ENCODE measurements around the gene OSBPL7. TPM values are rescaled to one million over a fixed set of nuclear protein-coding genes. Genes with fewer than 3 reads are reported as not detected.
A peak's percentile ranks its signal among the peaks of the same experiment; 100 is the strongest.

OSBPL7 gene
- total RNA-seq, 1 donor from 2014 or later, result 32.1 TPM

DNA sequence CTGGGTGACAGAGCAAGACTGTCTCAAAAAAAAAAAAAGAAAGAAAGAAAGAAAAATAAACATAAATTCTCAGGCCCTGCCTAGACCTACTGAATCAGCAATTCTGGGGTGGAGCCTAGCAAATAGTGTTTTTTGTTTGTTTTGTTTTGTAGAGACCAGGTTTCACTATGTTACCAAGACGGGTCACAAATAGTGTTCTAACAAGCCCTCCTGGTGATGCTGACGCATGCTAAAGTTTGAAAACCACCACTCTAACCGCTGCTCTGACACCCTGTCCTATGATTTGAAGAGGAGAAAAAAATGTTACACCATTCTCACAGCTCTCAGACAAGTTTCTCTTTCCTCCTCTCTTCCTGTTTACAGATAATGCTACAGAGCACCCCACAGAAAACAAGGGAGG, 8.3 kb upstream of the OSBPL7 start:
- DNase-seq (ENCODE audit: low read depth), result no peak

DNA sequence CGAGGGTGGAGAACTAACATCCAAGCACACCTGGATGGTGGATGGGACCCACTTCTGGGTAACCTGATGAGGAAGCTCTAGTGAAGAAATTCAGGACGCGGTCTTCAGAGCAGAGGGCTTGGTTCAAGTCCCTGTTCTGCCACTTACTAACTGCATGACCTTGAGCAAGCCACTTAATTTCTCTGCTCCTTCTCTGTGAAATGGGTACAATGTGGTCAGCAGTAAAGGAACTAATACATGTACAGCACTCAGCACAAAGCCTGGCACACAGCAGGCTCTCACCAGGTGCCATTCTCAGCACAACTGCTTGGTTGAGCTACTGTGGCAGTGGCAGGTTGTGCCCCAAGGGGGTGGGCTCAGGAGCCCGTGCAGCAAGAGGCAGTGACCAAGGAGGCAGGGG, 1.9 kb upstream of the OSBPL7 start:
- DNase-seq (ENCODE audit: low read depth), result no peak

- no peak for DNase-seq (ENCODE audit: low read depth)
Measured at GRCh38 chr17:47822785-47823184, 1.2 kb upstream of the OSBPL7 start.

DNA sequence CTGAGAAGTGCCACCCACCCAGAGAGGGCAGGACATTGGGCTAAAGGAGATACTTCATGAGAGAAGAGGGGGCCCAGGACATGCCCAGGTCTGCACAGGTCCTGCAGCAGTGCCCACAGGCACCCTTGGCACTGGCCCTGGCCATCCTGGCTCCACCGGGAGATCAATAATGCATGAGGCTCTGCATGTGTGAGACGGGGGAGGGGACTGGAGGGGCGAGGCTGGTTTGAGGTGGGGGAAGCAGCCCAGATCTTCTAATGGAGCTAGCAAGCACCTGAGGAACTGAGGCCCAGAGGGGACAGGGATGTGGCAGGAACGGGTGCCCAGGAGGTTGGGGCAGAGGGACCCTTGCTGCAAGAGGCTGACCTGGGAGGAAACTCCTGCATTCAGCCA, 567 bp downstream of the OSBPL7 start:
- DNase-seq (ENCODE audit: low read depth), result no peak

DNA sequence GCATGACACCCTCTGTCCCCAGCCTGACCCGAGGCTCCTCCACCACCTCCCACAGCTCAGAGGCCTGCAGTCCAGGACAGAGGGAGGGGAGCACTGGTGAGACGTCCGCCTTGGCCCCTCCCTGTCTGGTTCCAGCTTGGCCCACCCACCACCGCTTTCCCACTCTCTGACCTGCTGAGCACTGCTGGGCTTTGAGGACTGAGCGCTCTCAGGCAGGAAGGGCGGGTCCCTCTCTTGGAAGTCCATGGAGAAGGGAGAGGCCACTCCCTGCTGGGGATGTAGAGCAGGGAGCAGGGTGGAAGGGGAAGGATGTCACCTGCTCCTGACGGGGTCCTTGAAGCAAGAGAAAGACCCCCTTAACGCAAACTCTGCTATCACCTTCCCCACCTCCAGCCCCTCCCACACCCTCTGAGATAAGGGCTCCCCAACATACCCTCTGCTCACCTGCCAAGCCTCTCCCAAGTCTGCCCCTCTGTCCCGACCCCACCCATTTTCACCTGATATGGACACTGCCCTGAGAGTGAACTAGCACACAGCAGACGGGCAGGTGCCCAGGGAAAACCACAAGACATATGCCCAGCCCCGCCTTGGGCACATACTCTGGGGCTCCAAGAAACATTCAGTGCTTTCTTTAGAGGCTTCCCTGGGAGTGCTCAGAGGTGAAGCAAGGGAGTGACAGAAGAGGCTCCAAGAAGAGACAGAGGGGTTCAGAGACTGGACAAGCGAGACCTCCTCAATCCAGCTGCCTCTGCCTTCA, 1.4 kb downstream of the OSBPL7 start:
- DNase-seq (ENCODE audit: low read depth), result no peak

GRCh38 chr17:47819475-47819874, 2.1 kb downstream of the OSBPL7 start:
- DNase-seq (ENCODE audit: low read depth), result no peak

GRCh38 chr17:47818002-47818695, 3.4 kb downstream of the OSBPL7 start:
- DNase-seq (ENCODE audit: low read depth), result no peak

GRCh38 chr17:47816947-47817346, 4.6 kb downstream of the OSBPL7 start:
- DNase-seq (ENCODE audit: low read depth), result no peak

DNA sequence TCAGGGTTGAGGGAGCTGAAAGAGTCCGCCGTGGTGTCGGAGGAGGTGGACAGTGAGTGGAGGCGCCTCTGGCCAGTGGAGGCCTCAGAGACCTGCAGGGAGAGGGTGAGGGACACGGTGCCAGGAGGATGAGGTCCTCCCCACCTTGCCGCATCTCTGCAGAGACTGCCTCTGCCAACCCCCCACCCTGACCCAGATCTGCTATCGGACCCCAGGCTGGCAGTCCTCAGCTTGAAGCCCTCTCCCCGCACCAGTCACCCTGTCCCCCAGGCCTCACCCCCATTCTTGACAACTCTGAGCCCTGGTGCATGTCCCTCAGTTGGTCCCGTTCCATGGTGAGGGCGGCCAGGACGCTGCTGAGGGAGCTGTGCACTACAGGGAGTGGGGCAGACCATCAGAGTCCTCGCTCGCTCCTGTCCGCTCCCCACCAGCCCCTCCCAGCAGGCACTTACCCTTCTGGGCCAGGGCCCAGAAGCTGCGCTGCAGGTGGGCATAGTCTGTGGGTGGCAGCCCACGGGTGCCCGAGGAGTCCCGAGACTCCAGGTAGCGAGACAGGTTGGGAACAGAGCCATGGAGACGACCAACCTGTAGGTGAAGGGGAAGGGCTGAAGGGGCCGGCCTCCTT, 5.4 kb downstream of the OSBPL7 start:
- no peak for DNase-seq (ENCODE audit: low read depth)

- no peak for DNase-seq (ENCODE audit: low read depth)
Measured at GRCh38 chr17:47815106-47815918, 6.3 kb downstream of the OSBPL7 start.

DNA sequence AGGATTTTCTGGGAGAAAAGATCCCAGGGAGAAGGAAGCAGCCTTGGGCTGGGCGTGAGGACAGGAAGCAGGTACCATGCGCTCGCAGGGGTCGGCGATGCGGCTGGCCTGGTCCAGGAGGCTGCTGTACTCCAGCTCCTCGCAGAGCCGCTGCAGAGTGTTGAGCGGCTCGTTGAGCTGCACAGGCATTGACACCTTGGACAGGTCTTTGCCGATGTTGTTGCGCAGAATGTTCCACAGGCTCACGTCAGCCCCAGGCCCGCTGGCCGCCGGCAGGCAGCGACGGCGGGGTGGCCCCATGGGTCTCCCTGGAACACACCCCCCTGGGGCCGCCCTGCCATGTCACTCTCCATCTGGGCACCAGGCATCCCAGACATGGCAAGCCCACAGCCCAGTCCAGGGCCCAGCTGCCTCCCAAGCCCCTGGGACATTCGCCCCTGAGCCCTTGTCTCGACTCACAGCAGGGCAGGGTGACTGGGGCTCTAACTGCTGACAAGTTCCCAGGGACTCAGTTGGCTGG, 8.0 kb downstream of the OSBPL7 start:
- no peak for DNase-seq (ENCODE audit: low read depth)

DNA sequence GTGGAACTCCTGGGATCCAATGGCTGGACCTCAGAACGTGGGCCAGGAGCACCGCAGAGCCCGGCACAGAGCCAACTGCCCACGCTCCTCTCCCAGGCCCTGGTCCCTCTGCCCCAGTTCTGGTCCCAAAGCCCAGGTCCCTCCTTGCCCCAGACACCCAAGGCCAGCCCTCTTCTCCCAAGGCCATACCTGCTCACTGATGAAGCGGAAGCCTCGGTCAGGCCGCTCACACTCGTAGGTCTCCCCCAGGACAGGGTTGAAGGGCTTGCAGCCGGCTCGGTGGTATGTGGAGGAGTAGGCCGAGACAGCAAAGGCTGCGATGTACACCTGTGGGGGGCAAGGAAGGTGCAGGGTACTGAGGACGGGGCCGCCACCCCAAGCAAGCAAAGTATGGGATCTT, 8.5 kb downstream of the OSBPL7 start:
- no peak for DNase-seq (ENCODE audit: low read depth)

DNA sequence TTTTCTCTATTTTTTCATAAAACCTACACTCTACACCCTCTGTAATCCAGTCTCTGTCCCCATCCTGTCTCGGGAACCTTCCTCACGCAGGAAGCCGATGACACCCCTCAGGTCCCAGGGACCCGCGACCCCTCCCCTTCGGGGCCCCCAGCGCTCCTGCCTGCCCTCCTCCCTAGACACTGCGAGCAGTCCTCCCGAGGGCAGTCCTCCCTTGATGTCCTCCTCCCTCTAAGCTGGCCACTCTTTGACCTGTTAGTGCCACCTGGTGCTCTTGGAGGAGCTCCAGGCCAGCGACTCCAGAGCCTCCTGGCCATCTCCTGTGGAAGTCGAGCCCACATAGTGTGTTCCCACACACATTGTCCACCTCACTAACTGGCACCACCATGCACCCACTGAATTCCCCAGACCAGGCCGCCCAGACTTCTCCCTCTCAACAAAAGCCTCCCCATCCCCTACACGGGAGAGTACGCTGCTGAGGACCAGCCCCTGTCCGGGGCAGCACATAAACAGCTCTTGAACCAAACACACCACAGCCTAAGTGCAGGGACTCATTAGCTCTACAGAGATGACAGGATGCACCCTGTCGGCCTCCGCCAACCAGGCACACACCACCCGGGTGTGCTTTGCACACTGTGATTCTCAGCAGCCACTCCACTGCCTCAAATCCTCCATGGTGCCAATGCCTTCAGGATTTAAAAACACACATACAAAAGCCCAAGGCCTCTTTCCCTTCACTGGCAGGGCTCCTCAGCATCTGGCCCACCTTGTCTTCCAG, 9.3 kb downstream of the OSBPL7 start:
- DNase-seq (ENCODE audit: low read depth), result no peak

GRCh38 chr17:47811709-47812108, 9.9 kb downstream of the OSBPL7 start:
- DNase-seq (ENCODE audit: low read depth), result no peak

GRCh38 chr17:47810901-47811635, 10.5 kb downstream of the OSBPL7 start:
- no peak for DNase-seq (ENCODE audit: low read depth)

GRCh38 chr17:47810200-47810821, 11.3 kb downstream of the OSBPL7 start:
- peak; percentile 77 for DNase-seq (ENCODE audit: low read depth)

DNA sequence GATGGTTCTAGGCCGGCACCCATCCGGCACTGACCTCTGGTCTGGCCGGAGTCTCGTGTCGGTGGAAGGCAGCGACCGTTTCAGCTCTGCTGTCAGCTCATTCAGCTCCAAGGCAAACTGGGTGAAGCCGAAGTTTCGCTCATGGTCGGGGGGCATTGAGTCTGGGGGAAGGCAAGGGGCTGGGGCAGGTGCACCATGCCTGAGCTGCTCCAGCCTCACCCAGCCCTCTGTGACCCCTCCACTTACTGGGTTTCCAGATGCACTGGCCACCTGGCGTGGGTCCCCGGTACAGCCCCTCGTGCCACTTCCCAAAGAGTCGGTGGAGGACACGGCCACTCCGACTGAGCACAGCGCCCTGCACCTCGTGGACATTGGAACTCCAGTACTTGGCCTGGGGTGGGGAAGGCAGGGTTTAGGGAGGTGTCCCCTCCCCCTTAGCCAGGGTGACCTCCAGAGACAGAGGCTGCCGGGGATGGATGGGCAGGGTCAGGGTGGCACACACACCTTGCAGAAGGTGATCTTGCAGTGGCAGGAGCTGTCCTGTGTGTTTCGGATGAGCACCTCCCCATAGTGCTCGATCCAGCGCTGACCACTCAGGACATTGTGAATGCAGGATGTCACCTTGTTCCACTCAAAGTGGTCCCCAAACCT, 12.6 kb downstream of the OSBPL7 start:
- no peak for DNase-seq (ENCODE audit: low read depth)

- no peak for DNase-seq (ENCODE audit: low read depth)
Measured at GRCh38 chr17:47808036-47808829, 13.4 kb downstream of the OSBPL7 start.

Measured in myocyte (in vitro differentiated cells).